AG20443 (cell line): ENCODE results near the gene MAMDC2.
"Not testable (repeated sequence)": the region's sequence is repeated elsewhere in the genome, so short reads cannot be mapped to it uniquely, and the experiment has no call there.

Experiments used
- DNase-seq: peaks from one replicate; pipeline ENCODE4 v3.0.0; 2012; ENCODE audit warnings: low spot score, mixed read lengths

The MAMDC2 gene

DNA sequence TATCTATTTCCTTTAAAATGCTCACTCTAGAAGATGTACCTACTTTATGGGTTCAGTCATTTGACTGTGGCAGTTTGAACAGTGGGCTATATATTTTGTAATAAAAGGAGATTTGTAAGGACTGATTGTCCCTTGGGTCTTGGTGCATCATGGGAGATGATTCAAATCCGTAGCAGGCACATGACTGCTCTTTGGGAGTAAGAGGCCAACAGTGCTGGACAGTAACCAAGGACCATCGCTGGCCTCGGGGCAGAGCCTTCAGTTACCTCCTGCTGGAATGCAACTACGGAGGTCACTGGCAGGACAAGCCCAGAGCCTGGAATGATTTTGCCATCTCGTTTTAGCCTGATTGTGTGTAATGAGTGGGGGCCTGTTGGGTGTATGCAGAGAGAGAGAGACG is 7.0 kb upstream of the MAMDC2 start:
- no peak for DNase-seq

DNA sequence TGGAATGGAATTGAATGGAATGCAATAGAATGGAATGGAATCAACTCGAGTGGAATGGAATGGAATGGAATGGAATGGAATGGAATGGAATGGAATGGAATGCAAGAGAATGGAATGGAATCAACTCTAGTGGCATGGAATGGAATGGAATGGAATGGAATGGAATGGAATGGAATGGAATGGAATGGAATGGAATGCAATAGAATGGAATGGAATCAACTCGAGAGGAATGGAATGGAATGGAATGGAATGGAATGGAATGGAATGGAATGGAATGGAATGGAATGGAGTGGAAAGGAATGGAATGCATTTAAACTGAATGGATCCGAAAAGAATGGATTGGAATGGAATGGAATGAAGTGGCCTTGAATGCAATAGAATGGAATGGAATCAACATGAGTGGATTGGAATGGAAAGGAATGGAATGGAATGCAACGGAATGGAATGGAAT is 5.5 kb upstream of the MAMDC2 start:
- DNase-seq, result not testable (repeated sequence)

DNA sequence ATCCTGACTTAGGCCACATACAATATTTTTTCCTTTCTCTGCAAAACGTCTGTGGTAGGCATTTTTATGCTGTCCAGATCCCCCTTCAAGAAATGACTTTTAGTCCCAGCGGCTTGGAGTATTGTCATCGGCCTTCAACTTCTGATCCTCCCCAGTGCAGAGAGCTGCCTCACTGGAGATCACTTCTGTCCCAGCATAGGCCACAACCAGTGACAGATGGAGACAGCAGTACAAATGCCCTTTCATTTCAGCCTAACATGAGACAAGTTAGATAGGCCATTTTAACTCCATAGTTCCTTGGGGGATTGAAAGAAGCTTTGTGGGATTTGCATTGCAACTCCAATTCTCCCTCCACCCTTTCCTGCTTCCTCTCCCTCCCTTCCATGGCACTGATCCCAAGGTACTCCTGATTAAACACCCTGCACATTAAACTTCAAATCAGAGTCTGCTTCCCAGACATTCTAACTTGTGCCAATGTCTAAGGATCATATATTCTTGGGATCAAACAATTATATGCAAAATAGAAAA is 3.2 kb upstream of the MAMDC2 start:
- no peak for DNase-seq

DNA sequence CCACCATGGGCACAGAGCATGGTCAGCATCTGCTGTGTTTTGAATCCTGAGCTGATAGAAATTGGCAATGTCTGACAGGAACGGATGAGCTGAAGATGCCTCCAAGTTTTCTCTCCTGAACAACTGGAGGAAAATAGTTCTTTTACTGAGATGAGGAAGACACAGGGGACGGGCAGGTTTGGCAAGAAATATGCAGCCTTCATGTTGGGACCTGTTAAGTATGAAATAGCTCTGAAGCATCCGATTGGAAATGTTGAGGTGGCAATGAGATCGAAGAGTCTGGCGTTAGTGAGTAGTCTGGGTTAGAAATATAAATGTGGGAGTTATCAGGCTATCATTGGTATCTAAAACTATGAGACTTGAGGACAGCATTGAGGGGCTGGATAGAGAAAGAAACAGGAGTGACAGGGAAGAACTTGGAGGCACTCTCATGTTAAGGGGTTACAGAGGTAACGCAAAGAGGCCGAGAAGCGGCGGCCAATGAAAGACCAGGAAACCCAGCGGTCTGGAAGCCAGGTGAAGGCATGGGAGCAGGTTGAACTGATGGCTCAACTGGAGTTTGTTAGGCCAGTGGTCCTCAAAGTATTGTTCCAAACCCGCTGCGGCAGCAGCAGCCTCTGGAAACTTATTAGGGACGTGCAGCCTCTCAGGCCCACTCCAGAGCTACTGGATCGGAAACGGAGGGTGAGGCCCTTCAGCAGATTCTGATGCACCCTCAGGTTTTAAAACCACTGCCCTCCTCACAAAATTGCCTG is 1.0 kb upstream of the MAMDC2 start:
- DNase-seq, result no peak

DNA sequence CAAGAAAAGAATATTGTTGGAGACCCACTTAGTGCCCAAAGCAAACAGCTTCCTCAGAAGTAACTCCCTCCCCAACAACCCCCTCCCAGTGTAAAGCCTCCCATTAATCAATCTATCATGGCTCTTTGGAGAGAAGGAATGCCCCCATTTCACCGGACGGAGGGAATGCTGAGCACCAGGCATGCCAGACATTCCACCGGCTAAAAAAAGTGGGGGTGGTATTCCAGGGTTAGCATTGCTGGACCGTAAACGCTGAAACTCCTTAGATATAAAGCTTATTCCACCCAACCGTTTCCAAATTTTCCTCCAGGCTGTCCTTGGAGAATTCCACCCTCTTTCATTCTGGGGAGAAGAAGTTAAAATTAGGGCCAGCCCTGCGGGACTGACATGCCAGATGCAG is 363 bp upstream of the MAMDC2 start:
- DNase-seq, result no peak

DNA sequence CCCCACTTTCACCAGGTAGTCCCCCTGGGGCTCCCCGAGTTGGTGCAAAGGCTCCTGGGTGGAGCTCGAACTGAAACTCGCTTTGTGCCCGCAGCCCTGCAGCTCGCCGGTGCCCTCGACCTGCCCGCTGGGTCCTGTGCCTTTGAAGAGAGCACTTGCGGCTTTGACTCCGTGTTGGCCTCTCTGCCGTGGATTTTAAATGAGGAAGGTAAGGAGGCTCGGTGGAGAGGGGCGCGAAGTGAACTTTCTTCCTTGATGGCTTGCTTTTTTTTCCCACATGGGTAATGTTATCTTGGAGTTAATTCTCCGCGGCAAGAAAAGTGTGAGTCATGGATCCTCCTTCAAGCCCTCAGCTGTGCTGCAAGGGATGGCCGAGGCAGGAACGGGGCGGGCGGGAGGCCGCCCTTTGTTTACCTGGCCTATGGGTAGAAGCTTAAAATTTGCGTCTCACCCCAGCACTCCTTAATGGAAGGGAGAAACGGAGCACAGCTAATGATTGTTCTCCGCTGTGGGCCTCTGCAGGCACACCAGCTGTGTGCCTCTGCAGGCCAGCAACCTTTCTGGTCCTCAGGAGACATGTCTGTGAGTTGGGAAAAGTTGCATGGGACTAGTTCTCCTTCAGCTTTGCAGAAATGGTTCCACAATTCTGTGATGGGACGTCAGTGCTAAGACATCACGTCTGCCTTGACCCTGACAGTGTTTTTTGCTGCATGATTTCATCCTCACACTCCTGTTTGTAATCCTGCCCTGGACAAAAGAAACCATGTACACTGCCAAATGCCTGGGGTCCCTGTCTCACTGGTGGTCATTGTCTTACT is 1.1 kb downstream of the MAMDC2 start:
- peak; percentile 75 for DNase-seq

DNA sequence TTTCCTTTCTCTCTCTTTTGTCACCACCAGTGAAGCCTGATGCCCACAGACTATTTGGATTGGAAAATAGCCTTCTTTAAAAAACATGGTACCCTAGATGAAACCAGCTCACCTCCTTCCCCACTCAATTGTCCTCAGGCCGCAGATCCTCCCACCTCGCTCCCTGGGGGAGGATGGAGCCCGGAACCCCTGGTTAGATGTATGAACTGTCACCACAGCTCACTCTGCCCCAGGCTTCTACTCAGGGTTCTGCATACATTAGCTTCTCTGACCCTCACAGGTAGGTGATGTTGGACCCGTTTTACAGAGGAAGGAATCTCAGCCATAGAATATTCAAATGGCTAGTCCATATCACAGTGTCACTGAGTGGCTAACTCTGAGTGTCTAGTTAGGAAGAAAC is 1.8 kb downstream of the MAMDC2 start:
- no peak for DNase-seq

DNA sequence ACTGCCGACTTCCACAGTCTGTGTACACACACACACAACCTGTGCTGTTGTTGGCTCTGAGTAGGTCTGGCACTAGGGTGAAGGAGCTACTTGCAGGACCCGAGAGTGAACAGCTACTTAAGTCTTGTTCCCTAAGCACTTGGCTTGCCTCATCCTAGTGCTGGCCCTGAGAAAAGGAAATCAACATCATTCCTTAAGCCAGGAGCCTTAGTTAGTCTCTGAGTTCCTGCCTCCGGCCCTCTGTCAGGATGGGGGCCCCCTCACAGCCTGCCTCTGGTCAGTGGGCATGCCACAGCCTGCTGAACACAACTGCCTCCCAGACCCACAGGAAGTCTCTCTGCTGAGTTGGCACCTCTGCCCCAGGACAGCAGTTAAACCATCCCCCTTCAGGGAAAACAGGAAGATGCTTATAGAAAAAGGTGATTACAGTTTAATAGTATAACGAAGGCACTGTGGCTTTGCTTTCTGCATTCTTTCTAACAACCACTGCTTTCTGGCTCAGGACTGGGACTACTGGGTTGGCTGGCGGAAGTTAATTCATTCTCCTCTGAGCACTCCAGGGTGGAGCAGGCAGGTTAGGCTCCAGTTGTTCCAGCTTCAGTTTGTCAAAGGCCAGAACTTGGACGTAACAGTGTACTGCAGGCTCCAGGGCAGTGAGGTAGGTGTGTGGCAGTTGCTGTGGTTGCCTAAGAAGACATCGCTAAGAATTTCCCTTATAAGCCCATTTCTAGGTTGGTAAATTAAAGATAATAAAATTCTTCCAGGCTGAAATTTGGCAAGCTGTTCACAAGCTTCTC is 2.8 kb downstream of the MAMDC2 start:
- no peak for DNase-seq

DNA sequence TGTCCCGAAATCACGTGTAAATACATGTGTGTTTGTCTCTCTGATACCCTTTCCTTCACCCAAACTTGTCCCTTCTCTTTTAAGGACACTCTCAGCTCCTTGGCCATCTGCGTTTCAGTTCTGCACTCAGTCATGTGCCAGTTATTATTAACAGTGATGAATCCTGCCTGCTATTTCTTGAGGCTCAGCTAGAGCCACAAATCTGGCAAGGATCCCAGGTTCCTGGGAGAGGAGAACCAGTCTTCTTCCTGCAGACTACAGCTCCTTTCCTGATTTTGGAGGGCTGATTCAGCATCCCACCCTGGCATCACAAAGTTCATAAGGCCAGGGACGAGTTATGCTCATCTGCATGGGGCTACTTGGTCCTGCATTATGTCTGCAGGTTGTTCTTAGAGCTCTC is 5.6 kb downstream of the MAMDC2 start:
- peak; percentile 51 for DNase-seq

DNA sequence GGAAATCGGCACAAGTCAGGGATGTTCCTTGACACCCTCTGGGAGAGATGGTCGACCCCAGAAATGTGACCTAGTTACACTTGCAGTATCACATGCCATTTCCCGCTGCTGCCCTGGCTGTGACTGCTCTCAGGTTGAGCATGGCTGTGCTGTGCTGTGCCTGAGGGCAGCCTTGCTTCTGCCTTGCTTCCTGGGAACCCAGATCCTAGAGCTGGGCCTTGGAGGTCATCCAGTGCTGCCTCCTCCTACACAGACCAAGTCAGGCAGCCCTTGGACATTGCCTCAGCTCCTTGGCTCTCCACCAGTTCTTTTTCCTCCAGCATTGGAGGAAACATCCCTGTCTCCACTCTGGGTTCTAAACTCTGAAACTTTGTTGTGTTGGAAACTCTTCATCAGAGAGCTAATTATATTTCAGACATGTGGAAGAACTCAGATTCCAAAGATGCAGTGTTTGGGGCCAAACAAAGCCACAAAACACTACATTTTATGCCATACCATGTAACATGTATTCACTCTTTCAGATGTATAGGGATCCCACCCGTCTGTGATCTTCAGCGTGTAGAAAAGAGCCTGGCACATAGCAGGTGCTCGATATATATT is 6.1 kb downstream of the MAMDC2 start:
- peak; percentile 70 for DNase-seq

DNA sequence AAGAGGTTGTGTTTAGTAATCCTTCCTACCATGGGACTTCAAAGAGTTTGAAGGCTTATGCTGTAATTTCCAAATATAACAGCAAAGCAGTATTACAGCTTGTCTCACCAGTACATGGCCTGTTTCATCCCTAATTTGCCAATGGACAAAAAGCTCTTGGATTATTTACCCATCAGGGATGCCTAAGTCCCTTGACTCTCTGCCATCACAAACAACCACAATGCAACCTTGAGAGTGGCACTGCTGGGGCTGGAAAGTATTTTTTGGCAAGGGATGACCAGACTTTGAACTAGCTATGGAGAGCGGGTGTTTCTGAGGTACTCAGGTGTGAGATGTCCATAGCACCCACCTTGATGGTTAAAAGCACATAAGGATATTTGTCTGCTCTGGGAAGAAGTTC is 9.1 kb downstream of the MAMDC2 start:
- no peak for DNase-seq

DNA sequence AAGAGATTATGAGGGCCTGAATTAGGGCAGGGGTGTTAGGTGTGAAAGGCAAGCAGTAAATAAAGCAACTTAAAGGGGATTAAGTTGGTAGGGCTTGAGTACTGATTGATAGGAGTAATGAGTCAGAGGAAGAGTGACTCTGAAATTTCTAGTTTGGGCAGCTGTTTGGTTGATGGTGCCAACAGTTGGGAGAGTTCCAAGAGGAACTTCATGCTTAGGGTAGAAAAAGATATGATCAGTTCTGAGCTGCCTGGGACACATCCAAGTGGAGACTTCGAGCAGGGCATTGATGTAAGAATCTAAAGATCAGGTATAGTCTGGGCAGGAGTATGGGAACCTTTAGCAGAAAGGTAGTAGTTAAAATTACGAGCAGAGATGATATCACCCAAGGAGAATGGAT is 10.2 kb downstream of the MAMDC2 start:
- DNase-seq, result no peak

DNA sequence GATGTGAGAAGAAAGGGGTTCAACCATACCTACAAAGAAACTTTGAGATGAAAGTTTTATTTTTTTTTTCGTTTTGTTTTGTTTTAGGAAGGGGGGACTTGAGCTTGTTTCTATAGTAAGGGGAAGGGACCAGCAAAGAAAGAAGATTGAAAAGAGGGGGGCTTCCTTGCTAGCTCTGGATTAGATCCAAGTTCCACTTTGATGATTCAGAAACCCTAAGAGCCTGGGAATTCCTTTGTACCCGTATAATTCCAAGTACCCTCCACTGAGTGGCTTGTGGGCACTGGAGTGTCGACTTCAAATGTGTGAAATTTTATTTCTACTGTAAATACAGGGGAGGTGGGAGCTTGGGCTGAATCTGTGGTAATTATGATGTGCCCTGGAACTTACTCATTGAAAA is 10.9 kb downstream of the MAMDC2 start:
- no peak for DNase-seq

DNA sequence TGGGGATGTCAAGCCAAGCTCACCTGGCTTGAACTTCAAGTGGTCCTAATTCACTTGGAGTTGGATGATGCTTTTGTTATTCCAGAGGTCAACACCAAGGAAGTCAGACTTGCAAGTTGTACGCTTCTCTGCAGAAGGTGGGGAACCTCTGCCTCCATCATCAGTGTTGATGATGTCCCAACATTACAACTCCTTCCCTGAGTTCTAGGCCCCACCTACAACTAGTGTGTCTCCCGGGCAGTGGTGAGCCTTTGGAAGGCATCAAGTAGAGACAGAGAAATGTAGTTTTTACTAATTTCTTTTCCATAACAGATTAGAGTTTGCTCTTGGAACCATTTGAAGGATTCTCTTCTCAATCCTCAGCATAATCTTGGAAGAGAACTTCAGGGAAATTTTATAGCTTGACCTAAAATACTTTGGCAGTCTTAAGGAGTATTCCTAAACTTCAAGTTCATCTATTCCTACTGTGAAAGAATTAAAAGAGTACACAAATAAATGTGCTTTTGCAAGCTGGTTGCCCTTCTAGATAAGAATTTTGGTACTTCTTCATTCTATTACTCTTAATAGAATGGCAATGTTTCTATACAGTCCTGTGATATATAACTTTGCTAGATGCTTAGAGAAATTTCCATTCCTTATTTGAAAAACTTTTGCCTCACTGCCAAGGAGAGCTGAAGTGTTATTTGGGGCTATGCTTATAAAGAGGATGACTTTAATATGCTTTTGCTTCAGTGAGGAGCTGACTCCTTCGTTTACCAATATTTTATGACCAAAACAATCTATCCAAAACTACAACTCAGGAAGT is 12.0 kb downstream of the MAMDC2 start:
- no peak for DNase-seq

DNA sequence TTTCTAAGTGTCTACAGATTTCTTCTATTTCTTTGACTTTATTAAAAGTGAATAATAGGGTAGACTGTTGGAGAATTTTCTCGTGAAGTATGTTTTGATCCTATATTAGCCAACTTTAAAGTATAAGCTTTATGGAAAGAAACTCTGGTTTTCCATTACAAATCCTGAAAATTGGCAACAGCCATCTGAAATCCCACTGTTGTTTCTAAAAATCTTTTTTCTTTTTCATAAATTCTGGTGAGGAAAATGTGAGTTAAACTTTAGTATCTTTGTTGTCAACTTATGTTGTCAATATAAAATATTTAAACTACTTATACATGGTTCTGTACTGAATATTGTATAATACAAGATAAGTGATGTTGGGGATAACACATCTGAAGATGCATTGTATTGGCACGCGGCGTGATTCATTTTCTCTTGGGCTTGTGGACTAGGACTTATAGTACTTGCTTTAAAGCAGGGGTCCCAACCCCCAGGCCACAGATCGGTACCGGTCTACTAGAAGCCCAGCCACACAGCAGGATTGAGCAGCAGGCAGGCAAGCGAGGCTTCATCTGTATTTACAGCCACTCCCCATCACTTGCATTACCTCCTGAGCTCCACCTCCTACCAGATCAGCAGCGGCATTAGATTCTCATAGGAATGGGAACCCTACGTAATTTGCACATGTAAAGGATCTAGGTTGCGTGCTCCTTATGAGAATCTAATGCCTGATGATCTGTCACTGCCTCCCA is 12.7 kb downstream of the MAMDC2 start:
- no peak for DNase-seq

DNA sequence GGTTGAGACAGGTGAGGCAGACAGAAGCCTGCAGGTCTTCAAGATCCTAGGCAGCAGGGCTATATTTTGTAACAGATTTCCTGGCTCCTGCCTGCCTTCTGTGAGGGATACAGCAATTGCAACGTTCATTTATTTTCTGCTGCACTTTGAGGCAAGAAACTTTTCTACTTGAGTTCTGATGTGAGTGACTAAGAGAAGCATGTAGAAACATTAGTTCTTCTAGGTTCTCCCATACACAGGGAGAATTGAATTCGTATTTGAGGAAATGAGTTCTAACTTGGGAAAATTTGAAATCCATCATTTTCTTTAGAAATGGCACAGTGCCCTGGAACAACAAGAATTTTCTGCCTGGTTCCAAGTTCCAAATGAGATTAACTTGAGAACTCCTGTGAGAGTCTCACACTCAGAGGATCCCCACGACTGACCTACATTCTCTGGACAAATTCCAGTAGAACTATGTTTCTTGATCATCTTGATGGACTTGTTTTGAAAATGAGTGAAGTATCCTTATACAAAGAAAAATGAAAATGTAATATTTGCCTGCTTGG is 15.0 kb downstream of the MAMDC2 start:
- DNase-seq, result no peak

DNA sequence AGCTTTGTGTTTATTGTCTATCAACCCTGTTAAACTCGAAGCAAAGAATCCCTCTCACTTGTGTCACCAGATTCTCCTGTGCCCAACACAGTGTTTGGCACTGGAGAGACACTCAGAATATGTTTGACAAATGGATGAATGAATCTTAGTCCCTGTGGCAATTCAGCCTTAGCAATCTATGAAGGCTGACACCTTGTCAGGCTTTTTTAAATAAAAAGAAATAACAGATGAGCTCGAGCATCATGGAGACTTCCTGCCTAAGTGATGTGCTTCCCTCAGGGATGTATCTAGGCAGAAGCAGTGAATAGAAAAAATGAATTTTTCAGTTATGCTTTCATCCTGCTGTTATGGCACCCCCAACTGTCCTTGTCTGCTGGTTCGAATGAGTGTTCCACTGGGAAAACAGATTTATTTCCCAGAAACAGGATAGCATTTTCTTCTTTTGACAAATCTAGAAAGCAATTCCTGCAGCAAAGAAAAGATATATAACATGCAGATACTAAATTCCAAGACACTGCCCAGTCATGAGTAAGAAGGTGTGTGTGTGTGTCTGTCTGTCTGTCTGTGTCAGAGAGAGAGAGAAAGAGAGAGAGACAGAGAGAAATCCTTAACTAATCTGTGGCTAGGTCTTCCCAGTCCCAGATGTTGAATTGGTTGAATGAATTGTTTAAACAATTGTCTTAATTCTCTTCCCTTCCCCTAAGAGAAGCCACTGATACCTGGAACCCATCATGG is 16.7 kb downstream of the MAMDC2 start:
- DNase-seq, result no peak

DNA sequence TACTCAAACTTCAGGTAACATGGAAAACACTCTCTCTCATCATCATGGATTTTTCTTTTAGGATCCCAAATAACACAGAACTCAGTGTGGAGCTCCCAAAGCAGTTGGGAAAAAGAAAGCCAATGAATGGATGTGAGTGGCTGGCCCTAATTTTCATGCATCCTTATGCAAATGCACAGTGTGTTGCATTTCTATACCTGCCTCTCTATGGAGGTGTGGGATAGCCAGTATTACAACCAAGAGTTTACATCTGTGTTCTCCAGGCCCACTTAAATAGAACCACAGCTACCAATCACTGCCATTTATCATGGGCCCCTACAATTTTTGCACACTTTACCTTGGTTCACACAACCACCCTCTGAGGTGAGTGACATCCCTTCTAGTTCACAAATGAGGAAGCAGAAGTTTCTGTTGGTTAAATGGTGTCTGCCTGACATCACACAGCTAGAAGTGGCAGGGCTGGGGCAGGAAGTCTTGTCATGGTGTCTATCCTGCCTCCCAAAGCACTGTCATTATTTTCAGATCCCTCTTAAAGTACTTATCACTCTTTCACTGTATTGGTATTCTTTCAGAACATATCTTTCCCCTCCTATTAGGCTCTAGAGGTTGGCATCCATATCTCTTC is 17.3 kb downstream of the MAMDC2 start:
- no peak for DNase-seq

DNA sequence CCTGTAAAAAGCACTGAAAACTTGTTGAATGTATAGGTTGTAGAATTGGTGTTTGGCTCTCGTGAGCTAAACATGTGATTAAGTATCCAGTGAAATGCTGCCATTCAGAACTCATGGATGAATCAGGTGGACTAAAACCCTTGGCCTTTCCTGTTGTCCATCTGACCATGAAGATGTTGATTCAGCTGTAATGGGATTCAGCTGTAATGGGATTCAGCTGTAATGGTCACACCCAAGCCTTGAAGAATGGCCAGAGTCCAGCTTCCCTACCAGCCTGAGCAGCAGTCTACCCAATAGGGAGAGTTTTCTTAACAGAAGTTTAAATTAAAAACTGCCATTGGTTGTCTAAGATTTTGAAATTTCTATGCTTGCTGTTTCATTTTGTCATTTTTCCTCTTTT is 18.1 kb downstream of the MAMDC2 start:
- peak; percentile 29 for DNase-seq
